ENCODE data around the gene IL18RAP. TPM values are rescaled to one million over a fixed set of nuclear protein-coding genes. Genes with fewer than 3 reads are reported as not detected.

The IL18RAP gene
- polyA plus RNA-seq, 1 donor from 2014 or later = not detected

DNA sequence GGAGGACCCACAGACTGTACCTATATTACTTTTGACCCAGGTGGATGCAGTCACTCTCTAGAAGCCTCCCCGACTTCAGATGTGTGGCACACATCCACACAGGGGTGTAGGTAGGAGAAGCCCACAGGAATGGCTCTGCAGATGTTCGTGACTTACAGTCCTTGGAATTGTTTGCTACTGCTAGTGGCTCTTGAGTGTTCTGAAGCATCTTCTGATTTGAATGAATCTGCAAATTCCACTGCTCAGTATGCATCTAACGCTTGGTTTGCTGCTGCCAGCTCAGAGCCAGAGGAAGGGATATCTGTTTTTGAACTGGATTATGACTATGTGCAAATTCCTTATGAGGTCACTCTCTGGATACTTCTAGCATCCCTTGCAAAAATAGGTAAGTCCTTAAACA is 50.7 kb downstream of the IL18RAP start:
- TF ChIP-seq EP300 (conservative IDR thresholded peaks at IDR 0.05; ENCODE audit: poor library complexity, severe bottlenecking) (no peak), POLR2AphosphoS5 (IDR thresholded peaks at IDR 0.05) (no peak), TAF1 (IDR thresholded peaks at IDR 0.05; ENCODE audit: low read depth) (no peak), SMC3 (conservative IDR thresholded peaks at IDR 0.05; ENCODE audit: poor library complexity) (no peak), MXI1 (conservative IDR thresholded peaks at IDR 0.05; ENCODE audit: poor library complexity, severe bottlenecking) (no peak), EZH2 (IDR thresholded peaks at IDR 0.05; ENCODE audit: borderline replicate concordance, insufficient read depth, low read length, poor library complexity, severe bottlenecking) (no peak), RAD21 (conservative IDR thresholded peaks at IDR 0.05) (no peak)
- TF ChIP-seq, protein P1, sequence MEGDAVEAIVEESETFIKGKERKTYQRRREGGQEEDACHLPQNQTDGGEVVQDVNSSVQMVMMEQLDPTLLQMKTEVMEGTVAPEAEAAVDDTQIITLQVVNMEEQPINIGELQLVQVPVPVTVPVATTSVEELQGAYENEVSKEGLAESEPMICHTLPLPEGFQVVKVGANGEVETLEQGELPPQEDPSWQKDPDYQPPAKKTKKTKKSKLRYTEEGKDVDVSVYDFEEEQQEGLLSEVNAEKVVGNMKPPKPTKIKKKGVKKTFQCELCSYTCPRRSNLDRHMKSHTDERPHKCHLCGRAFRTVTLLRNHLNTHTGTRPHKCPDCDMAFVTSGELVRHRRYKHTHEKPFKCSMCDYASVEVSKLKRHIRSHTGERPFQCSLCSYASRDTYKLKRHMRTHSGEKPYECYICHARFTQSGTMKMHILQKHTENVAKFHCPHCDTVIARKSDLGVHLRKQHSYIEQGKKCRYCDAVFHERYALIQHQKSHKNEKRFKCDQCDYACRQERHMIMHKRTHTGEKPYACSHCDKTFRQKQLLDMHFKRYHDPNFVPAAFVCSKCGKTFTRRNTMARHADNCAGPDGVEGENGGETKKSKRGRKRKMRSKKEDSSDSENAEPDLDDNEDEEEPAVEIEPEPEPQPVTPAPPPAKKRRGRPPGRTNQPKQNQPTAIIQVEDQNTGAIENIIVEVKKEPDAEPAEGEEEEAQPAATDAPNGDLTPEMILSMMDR (IDR thresholded peaks at IDR 0.05; ENCODE audit: poor library complexity, severe bottlenecking) = no peak
- TF ChIP-seq, protein P2, sequence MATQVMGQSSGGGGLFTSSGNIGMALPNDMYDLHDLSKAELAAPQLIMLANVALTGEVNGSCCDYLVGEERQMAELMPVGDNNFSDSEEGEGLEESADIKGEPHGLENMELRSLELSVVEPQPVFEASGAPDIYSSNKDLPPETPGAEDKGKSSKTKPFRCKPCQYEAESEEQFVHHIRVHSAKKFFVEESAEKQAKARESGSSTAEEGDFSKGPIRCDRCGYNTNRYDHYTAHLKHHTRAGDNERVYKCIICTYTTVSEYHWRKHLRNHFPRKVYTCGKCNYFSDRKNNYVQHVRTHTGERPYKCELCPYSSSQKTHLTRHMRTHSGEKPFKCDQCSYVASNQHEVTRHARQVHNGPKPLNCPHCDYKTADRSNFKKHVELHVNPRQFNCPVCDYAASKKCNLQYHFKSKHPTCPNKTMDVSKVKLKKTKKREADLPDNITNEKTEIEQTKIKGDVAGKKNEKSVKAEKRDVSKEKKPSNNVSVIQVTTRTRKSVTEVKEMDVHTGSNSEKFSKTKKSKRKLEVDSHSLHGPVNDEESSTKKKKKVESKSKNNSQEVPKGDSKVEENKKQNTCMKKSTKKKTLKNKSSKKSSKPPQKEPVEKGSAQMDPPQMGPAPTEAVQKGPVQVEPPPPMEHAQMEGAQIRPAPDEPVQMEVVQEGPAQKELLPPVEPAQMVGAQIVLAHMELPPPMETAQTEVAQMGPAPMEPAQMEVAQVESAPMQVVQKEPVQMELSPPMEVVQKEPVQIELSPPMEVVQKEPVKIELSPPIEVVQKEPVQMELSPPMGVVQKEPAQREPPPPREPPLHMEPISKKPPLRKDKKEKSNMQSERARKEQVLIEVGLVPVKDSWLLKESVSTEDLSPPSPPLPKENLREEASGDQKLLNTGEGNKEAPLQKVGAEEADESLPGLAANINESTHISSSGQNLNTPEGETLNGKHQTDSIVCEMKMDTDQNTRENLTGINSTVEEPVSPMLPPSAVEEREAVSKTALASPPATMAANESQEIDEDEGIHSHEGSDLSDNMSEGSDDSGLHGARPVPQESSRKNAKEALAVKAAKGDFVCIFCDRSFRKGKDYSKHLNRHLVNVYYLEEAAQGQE (IDR thresholded peaks at IDR 0.05; ENCODE audit: borderline replicate concordance) = no peak
- H2AFZ ChIP-seq (ENCODE audit: low read depth, low read length) = no peak overlapping the region
- H3K36me3 ChIP-seq (ENCODE audit: insufficient read depth, low read length) = no peaks in the 10 kb centered on the region
- H3K4me2 ChIP-seq (ENCODE audit: low read length) = no peak overlapping the region
- H4K20me1 ChIP-seq (ENCODE audit: insufficient read depth) = no peaks in the 10 kb centered on the region
- H3K9me2 ChIP-seq (ENCODE audit: insufficient read depth, low read length) = no peaks in the 10 kb centered on the region
- H3K4me3 ChIP-seq (ENCODE audit: low read length) = no peak overlapping the region
- H3F3A ChIP-seq (ENCODE audit: insufficient read depth, low read length, poor library complexity, severe bottlenecking) = no peaks in the 10 kb centered on the region
- H3K9ac ChIP-seq (ENCODE audit: low read length) = no peak overlapping the region
- no peaks in the 10 kb centered on the region for H3K79me2 ChIP-seq (replicated peaks; ENCODE audit: insufficient read depth, low read length)
- H3K27ac ChIP-seq (ENCODE audit: low read length) = no peak overlapping the region
- H3K27me3 ChIP-seq (ENCODE audit: insufficient read depth, low read depth, low read length) = no peaks in the 10 kb centered on the region
- H3K9me3 ChIP-seq (ENCODE audit: low read length) = no peaks in the 10 kb centered on the region

DNA sequence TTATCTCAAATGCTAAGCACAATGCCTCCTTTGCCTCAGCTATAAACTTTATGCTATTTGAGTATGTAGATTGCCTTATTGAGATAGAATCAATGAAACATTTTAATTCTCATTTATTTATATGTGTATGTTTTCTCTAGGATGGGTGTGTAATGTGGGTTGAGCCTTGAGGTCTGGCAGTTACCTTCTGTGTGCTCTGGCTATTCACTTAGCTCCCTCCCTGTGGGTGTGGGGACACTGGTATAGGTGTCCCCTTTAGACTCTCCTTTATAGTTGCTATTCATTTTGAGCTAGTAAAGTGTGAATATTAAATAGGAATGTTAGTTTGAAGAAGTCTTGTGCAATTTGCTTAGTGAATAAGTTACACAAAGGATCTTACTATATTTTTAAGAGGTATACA is 51.8 kb downstream of the IL18RAP start:
- no peaks in the 10 kb centered on the region for H3K9me3 ChIP-seq (ENCODE audit: low read length)
- no peaks in the 10 kb centered on the region for H3K79me2 ChIP-seq (replicated peaks; ENCODE audit: insufficient read depth, low read length)
- H3K4me3 ChIP-seq (ENCODE audit: low read length) = no peak overlapping the region
- no peaks in the 10 kb centered on the region for H3K9me2 ChIP-seq (ENCODE audit: insufficient read depth, low read length)
- H3K36me3 ChIP-seq (ENCODE audit: insufficient read depth, low read length) = no peaks in the 10 kb centered on the region
- TF ChIP-seq, protein P2 (IDR thresholded peaks at IDR 0.05; ENCODE audit: borderline replicate concordance) = no peak
- TF ChIP-seq POLR2AphosphoS5 (IDR thresholded peaks at IDR 0.05) = no peak
- H4K20me1 ChIP-seq (ENCODE audit: insufficient read depth) = no peaks in the 10 kb centered on the region
- H3K27me3 ChIP-seq (ENCODE audit: insufficient read depth, low read depth, low read length) = no peaks in the 10 kb centered on the region
- no peak overlapping the region for H3K27ac ChIP-seq (ENCODE audit: low read length)
- no peak overlapping the region for H3K9ac ChIP-seq (ENCODE audit: low read length)
- H3F3A ChIP-seq (ENCODE audit: insufficient read depth, low read length, poor library complexity, severe bottlenecking) = no peaks in the 10 kb centered on the region
- no peak overlapping the region for H2AFZ ChIP-seq (ENCODE audit: low read depth, low read length)
- H3K4me2 ChIP-seq (ENCODE audit: low read length) = no peak overlapping the region

Measured in neural cell (in vitro differentiated cells).